MM.1S (cell line): ENCODE measurements around the gene CARD11.
A peak's percentile ranks its signal among the peaks of the same experiment; 100 is the strongest.

Source experiments
- DNase-seq: peaks from one replicate; pipeline ENCODE4 v3.0.0-alpha.2; 2015
- H2AFZ ChIP-seq: fragments of 300-600 bp; sonication (generic); 2 replicates; pipeline ENCODE4 v1.6.0; 2016; ENCODE audit warnings: antibody characterized with exemption, low read length
- H3F3A ChIP-seq: fragments of 300-600 bp; sonication (generic); 2 replicates; pipeline ENCODE4 v1.6.1; 2016; ENCODE audit warnings: mild to moderate bottlenecking, antibody characterized with exemption, low read length, moderate library complexity, mixed read lengths; ENCODE audit not compliant: insufficient read depth
- H3K27ac ChIP-seq: fragments of 300-600 bp; sonication (generic); 2 replicates; pipeline ENCODE4 v1.5.1; 2016; ENCODE audit warnings: mild to moderate bottlenecking, low read length
- H3K27me3 ChIP-seq: fragments of 300-600 bp; sonication (generic); replicated peaks from 2 replicates; pipeline ENCODE4 v1.6.0; 2016; ENCODE audit warnings: low read length; ENCODE audit not compliant: insufficient read depth
- H3K36me3 ChIP-seq: fragments of 300-600 bp; sonication (generic); replicated peaks from 2 replicates; pipeline ENCODE4 v1.6.1; 2016; ENCODE audit warnings: mild to moderate bottlenecking, low read length, mixed read lengths; ENCODE audit not compliant: insufficient read depth
- H3K4me1 ChIP-seq: fragments of 300-600 bp; sonication (generic); 2 replicates; pipeline ENCODE4 v1.6.1; 2016; ENCODE audit warnings: low read length, mixed read lengths
- H3K4me2 ChIP-seq: fragments of 300-600 bp; sonication (generic); 2 replicates; pipeline ENCODE4 v1.6.0; 2016; ENCODE audit warnings: low read depth, low read length
- H3K4me3 ChIP-seq: fragments of 300-600 bp; sonication (generic); 2 replicates; pipeline ENCODE4 v1.5.1; 2016; ENCODE audit warnings: low read length, mixed read lengths
- H3K79me2 ChIP-seq: fragments of 300-600 bp; sonication (generic); 2 replicates; pipeline ENCODE4 v1.6.1; 2016; ENCODE audit warnings: mixed run types, low read length, mixed read lengths
- H3K9ac ChIP-seq: fragments of 300-600 bp; sonication (generic); 2 replicates; pipeline ENCODE4 v1.6.1; 2016; ENCODE audit warnings: low read length, mixed read lengths
- H3K9me2 ChIP-seq: fragments of 300-600 bp; sonication (generic); replicated peaks from 2 replicates; pipeline ENCODE4 v1.6.1; 2016; ENCODE audit warnings: mild to moderate bottlenecking, low read length, mixed read lengths; ENCODE audit not compliant: insufficient read depth
- H3K9me3 ChIP-seq: fragments of 300-600 bp; sonication (generic); replicated peaks from 2 replicates; pipeline ENCODE4 v1.6.1; 2016; ENCODE audit warnings: mild to moderate bottlenecking, low read length, mixed read lengths; ENCODE audit not compliant: insufficient read depth
- H4K20me1 ChIP-seq: fragments of 300-600 bp; sonication (generic); 2 replicates; pipeline ENCODE4 v1.6.1; 2016; ENCODE audit warnings: mild to moderate bottlenecking, low read length, moderate library complexity, mixed read lengths; ENCODE audit not compliant: insufficient read depth
- EZH2 ChIP-seq: fragments of 300-600 bp; sonication (generic); optimal IDR thresholded peaks from 2 replicates; pipeline ENCODE3; 2017; ENCODE audit warnings: low read depth, mild to moderate bottlenecking, antibody characterized with exemption, low read length, mixed read lengths
- EZH2phosphoT487 ChIP-seq: fragments of 300-600 bp; sonication (generic); IDR thresholded peaks from 2 replicates; pipeline ENCODE4 v1.6.1; 2018; ENCODE audit warnings: antibody characterized with exemption, low read length
- TF ChIP-seq, protein P1 (sequence below): fragments of 300-600 bp; sonication (generic); IDR thresholded peaks from 2 replicates; pipeline ENCODE4 v1.5.1; 2016; ENCODE audit warnings: antibody characterized with exemption, low read length, mixed read lengths

Gene CARD11

DNA sequence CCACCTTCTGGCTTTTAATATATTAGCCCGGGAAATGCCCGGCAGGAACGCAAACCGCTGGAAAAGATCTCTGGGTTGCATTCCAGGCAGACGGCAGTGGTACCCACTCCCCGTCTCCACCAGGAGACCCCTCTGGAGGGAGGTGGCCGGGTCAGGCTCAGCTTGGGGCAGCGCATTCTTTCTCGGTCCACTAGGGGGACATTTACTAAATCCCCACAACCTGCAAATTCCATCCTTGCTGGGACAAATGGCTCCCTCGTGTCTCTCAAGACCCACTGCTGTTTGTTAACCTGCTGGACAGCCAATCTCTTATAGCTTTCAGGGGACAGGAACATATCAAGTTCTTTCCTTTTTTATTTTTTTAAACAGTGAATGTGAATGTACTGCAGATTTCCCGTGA, 45.8 kb upstream of the CARD11 start:
- no peak overlapping the region for H2AFZ ChIP-seq
- no peaks in the 10 kb centered on the region for H3K79me2 ChIP-seq
- H3K27me3 ChIP-seq: no peaks in the 10 kb centered on the region
- no peaks in the 10 kb centered on the region for H3F3A ChIP-seq
- no peak overlapping the region for H3K4me3 ChIP-seq
- DNase-seq: no peak
- H3K27ac ChIP-seq: no peak overlapping the region
- H3K9me2 ChIP-seq: no peaks in the 10 kb centered on the region
- no peaks in the 10 kb centered on the region for H3K36me3 ChIP-seq
- no peak overlapping the region for H3K9ac ChIP-seq
- H3K4me2 ChIP-seq: no peak overlapping the region
- H3K9me3 ChIP-seq: no peaks in the 10 kb centered on the region
- no peaks in the 10 kb centered on the region for H3K4me1 ChIP-seq
- TF ChIP-seq, protein P1, sequence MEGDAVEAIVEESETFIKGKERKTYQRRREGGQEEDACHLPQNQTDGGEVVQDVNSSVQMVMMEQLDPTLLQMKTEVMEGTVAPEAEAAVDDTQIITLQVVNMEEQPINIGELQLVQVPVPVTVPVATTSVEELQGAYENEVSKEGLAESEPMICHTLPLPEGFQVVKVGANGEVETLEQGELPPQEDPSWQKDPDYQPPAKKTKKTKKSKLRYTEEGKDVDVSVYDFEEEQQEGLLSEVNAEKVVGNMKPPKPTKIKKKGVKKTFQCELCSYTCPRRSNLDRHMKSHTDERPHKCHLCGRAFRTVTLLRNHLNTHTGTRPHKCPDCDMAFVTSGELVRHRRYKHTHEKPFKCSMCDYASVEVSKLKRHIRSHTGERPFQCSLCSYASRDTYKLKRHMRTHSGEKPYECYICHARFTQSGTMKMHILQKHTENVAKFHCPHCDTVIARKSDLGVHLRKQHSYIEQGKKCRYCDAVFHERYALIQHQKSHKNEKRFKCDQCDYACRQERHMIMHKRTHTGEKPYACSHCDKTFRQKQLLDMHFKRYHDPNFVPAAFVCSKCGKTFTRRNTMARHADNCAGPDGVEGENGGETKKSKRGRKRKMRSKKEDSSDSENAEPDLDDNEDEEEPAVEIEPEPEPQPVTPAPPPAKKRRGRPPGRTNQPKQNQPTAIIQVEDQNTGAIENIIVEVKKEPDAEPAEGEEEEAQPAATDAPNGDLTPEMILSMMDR: peak; percentile 24
- TF ChIP-seq EZH2: no peak
- H4K20me1 ChIP-seq: no peaks in the 10 kb centered on the region

DNA sequence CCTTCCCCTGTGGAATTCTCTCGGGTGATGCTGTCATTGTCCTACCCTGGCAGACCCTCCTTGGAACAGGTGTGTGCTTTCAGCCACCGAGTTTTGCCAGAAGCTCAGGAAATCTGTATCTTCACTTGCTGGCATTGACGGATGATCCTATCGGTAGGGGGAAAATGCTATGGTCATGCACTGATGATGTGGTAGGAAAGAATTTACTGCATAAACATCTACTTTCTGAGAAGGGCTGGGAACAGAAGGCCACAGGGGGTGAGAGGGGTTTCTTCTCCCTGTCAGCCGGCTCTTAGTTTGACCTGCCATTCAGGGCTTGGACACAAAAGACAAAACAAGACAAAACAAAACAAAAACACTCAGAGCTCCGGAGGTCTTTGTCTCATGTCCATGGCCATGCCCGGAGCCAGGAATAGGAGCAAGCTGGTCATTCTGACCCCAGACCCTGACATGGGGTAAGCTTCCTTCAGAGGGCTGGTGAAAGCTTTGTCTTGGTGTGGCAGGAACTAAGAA, 43.6 kb upstream of the CARD11 start:
- Histone ChIP-seq H4K20me1 (no peaks in the 10 kb centered on the region), H3F3A (no peaks in the 10 kb centered on the region), H2AFZ (no peak overlapping the region), H3K36me3 (no peaks in the 10 kb centered on the region), H3K9me2 (no peaks in the 10 kb centered on the region), H3K79me2 (no peaks in the 10 kb centered on the region), H3K27ac (no peak overlapping the region), H3K4me3 (no peak overlapping the region), H3K4me1 (no peaks in the 10 kb centered on the region), H3K9me3 (no peaks in the 10 kb centered on the region), H3K9ac (no peak overlapping the region), H3K4me2 (no peak overlapping the region), H3K27me3 (no peaks in the 10 kb centered on the region)
- TF ChIP-seq EZH2 (no peak), EZH2phosphoT487 (no peak)
- TF ChIP-seq, protein P1: no peak
- no peak for DNase-seq

DNA sequence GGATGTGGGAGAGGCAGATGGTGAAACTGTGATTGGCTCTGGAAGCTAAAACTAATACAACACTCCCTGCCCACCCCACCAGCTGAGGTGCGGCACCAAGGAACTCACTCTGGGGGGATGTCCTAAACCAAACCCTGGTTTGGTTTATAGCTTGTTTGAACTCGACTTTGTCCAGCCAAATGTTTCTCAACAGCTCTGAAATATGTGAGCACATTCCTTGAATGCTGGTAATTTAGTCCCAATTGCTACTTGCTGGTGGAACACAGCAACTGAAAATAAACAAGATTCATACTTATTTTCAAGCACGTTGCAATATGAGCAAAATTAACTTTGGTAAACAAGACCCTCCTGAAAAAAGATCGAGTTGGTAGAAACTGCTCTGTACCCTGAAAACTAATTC, 39.7 kb upstream of the CARD11 start:
- TF ChIP-seq EZH2 (no peak), EZH2phosphoT487 (no peak)
- TF ChIP-seq, protein P1: no peak
- no peaks in the 10 kb centered on the region for H3F3A ChIP-seq
- no peak overlapping the region for H3K27ac ChIP-seq
- H3K79me2 ChIP-seq: no peaks in the 10 kb centered on the region
- H3K9ac ChIP-seq: no peak overlapping the region
- no peaks in the 10 kb centered on the region for H3K4me1 ChIP-seq
- H3K36me3 ChIP-seq: no peaks in the 10 kb centered on the region
- H3K4me3 ChIP-seq: no peak overlapping the region
- no peak for DNase-seq
- no peaks in the 10 kb centered on the region for H3K27me3 ChIP-seq
- H2AFZ ChIP-seq: no peak overlapping the region
- no peaks in the 10 kb centered on the region for H3K9me2 ChIP-seq
- no peaks in the 10 kb centered on the region for H4K20me1 ChIP-seq
- H3K4me2 ChIP-seq: no peak overlapping the region
- no peaks in the 10 kb centered on the region; the same call in 1 of the 2 replicates for H3K9me3 ChIP-seq
